ENCODE results near the gene TNNT3.

DNA sequence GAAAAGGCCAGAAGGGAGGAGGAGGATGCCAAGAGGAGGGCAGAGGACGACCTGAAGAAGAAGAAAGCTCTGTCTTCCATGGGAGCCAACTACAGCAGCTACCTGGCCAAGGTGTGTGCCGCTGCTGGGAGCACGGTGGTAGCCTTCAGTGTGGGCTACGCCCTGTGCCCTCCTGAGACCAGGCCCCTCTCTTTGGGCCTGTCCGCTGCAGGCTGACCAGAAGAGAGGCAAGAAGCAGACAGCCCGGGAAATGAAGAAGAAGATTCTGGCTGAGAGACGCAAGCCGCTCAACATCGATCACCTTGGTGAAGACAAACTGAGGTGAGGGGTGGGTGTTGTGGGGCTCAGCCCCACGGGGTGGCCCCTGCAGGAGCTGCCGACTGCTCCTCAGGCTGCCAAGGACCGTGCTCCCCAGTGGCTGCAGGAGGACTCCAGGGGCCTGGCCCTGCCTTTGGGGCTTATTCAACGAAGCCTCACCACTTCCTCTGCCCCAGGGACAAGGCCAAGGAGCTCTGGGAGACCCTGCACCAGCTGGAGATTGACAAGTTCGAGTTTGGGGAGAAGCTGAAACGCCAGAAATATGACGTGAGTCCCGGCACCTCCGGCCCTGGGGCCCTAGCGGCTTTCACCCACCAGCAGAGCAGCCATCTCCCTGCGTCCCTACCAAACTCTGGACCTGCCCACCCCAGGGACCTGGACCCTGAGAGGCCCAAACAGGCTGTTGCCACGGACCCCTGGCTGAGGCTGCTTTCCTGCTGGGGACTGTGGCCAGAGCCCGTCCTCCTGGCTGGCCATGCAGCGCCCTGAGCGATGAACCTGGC, 15.0 kb downstream of the TNNT3 start:
- TF ChIP-seq, protein P1, sequence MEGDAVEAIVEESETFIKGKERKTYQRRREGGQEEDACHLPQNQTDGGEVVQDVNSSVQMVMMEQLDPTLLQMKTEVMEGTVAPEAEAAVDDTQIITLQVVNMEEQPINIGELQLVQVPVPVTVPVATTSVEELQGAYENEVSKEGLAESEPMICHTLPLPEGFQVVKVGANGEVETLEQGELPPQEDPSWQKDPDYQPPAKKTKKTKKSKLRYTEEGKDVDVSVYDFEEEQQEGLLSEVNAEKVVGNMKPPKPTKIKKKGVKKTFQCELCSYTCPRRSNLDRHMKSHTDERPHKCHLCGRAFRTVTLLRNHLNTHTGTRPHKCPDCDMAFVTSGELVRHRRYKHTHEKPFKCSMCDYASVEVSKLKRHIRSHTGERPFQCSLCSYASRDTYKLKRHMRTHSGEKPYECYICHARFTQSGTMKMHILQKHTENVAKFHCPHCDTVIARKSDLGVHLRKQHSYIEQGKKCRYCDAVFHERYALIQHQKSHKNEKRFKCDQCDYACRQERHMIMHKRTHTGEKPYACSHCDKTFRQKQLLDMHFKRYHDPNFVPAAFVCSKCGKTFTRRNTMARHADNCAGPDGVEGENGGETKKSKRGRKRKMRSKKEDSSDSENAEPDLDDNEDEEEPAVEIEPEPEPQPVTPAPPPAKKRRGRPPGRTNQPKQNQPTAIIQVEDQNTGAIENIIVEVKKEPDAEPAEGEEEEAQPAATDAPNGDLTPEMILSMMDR (IDR thresholded peaks at IDR 0.05), result no peak
- no peak for TF ChIP-seq POLR2AphosphoS5 (IDR thresholded peaks at IDR 0.05)

All from prostate gland (tissue), 2 donors.